Adipose tissue (tissue), 3 donors: ENCODE results near the gene KRTAP9-4. TPM values are rescaled to one million over a fixed set of nuclear protein-coding genes. Genes with fewer than 3 reads are reported as not detected.
"Not testable (repeated sequence)": the region's sequence is repeated elsewhere in the genome, so short reads cannot be mapped to it uniquely, and the experiment has no call there.

Experiments used
- H3K27ac ChIP-seq: one replicate; pipeline ENCODE4 v1.5.1; 2013; ENCODE audit warnings: low read depth, low read length
- WGBS, 3 donors: extraction: QIAGEN DNeasy Blood & Tissue Kit; methylation state at CpG; one replicate each; pipeline ENCODE4 v1.1.7; 2013; 5-methylcytosine and 5-hydroxymethylcytosine counted together
- polyA plus RNA-seq, 3 donors: library from polyadenylated mRNA; stranded (reverse); fragments of 200-250 nt; gene quantifications; one replicate each; pipeline ENCODE4 v1.2.3, GENCODE V29; 2013
- donor health status: healthy with polysubstance abuse.
- donor health status: Bipolar disorder and iron deficiency.
- donor health status: healthy.

KRTAP9-4 gene
- polyA plus RNA-seq, 3 donors: not detected

DNA sequence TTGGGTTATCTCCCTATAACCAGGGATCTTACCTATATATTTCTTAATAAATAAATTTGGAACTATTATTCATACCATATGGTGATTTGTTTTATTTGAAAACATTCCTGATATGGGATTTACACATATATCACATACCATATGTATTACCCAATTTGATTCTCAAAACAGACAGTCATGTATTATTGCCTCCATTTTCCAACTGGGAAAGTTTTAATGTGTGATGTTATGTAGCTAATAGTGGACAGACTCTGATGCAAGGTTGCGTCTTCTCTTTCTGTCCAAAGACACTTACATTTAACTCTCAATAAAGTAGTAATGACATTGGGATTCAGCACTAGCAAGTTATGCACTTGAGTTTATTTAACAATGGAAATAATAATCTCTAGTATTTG lies 6.8 kb downstream of the KRTAP9-4 start:
- WGBS, 3 donors: 90 to 100% (median 96%) methylated on average over 1 of the region's 1 CpG
- no peak overlapping the region for H3K27ac ChIP-seq

DNA sequence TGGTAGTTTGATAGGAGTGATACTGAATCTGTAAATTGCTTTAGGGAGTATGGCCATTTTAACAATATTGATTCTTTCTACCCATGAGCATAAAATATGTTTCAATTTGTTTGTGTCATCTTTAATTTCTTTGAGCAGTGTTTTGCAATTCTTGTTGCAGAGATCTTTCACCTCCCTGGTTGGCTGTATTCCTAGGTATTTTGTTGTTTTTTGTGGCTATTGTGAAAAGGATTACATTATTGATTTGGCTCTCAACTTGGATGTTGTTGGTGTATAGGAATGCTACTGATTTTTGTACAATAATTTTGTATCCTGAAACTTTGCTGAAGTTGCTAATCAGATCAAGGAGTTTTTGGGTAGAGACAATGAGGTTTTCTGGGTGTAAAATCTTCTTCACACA lies 8.9 kb downstream of the KRTAP9-4 start:
- no peak overlapping the region for H3K27ac ChIP-seq

GRCh38 chr17:41263212-41263611 lies 13.7 kb downstream of the KRTAP9-4 start:
- no peak overlapping the region for H3K27ac ChIP-seq
- 79 to 92% (median 88%) methylated on average over 2 of the region's 2 CpGs for WGBS, 3 donors

DNA sequence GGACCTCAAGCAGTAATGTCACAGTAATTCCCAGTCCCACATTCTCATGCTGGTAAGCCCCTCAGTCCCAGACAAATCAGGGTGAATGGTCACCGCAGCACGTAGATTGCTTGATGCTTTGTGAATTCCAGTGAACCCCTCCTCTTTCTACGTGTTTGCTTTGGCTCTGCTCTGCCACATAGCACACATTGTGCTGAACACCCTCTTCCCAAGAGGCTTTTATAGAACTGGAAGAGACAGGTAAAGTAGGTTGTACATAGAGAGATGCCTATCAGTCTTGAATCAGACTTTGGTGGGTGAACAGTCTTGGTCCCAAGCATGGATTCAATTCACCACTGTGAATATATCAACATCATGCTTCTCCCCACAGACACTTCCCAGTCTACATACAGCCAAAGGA lies 15.1 kb downstream of the KRTAP9-4 start:
- whole genome bisulfite sequencing, 3 donors: 52 to 90% (median 83%) methylated on average over 3 of the region's 3 CpGs
- H3K27ac ChIP-seq: no peak overlapping the region

- 23 to 44% (median 28%) methylated on average over 2 of the region's 2 CpGs for WGBS, 3 donors
- no peak within 1 kb of the TSS for H3K27ac ChIP-seq
Observed at GRCh38 chr17:41265078-41265477, 15.6 kb downstream of the KRTAP9-4 start, which contains the start of gene KRTAP9-6. Gene KRTAP9-6 (plus strand): TSS chr17:41265378. CDS start chr17:41265378, 0 bp downstream.

GRCh38 chr17:41267711-41268110 lies 18.2 kb downstream of the KRTAP9-4 start:
- WGBS, 3 donors: 76 to 84% methylated on average over 3 of the region's 3 CpGs; no CpG with 5 or more reads in 1 of the 3 donors
- no peak overlapping the region for H3K27ac ChIP-seq

GRCh38 chr17:41271323-41271722 lies 21.8 kb downstream of the KRTAP9-4 start:
- 50 to 63% methylated on average over 1 of the region's 1 CpG; no CpG with 5 or more reads in 1 of the 3 donors for WGBS, 3 donors
- not testable (repeated sequence) for H3K27ac ChIP-seq

GRCh38 chr17:41271858-41272257 lies 22.4 kb downstream of the KRTAP9-4 start:
- WGBS, 3 donors: 45 to 80% methylated on average over 1 of the region's 1 CpG; no CpG with 5 or more reads in 1 of the 3 donors
- H3K27ac ChIP-seq: no peak overlapping the region

DNA sequence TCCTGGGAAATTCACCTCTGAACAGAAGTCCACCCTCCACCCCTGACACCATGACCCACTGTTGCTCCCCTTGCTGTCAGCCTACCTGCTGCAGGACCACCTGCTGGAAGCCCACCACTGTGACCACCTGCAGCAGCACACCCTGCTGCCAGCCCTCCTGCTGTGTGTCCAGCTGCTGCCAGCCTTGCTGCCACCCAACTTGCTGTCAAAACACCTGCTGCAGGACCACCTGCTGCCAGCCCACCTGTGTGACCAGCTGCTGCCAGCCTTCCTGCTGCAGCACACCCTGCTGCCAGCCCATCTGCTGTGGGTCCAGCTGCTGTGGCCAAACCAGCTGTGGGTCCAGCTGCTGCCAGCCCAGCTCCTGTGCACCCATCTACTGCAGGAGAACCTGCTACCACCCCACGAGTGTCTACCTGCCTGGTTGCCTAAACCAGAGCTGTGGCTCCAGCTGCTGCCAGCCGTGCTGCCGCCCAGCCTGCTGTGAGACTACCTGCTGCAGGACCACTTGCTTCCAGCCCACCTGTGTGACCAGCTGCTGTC lies 26.2 kb downstream of the KRTAP9-4 start, which contains the start of gene KRTAP9-7:
KRTAP9-7 (plus strand) TSS at position 51 of the 543 bp plus-strand sequence; CDS start at position 51, 0 bp downstream.
- 71 to 91% (median 75%) methylated on average over 3 of the region's 3 CpGs for WGBS, 3 donors
- H3K27ac ChIP-seq: not testable (repeated sequence)

DNA sequence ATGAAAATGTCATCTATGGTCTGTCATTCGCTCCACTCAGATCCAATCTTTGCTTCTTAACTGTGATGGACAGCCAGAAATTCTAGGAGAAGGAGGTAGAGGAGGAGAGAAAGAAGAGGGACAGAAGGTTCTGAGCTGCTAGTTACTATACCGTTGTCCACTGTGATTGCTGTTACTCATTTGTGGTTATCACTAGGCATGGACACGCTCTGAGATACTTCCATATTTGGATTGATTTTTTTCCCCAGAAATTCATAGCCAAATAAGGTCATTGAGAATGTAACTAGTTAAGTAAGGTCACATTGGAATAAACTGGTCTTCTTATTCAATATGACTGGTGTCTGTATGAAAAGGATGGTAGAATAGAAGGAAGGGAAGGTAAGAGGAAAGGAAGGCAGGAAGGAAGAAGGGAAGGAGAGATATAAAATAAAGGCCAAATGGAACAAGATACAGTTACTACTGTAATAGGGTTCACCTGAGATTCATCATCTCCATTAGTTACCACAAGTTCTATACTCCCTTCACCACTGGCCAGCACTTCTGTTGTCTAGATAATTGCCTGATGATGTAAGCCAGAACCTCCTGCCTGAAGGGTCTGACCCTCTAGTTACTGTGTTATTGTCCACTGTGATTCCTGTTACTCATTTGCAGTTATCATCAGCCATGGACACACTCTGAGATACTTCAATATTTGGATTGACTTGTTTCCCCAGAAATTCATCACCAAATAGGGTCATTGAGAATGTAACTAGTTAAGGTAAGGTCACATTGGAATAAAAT lies 28.9 kb downstream of the KRTAP9-4 start:
- 80 to 90% (median 82%) methylated on average over 3 of the region's 3 CpGs for WGBS, 3 donors
- no peak overlapping the region for H3K27ac ChIP-seq

GRCh38 chr17:41284043-41284442 lies 34.6 kb downstream of the KRTAP9-4 start:
- no peak overlapping the region for H3K27ac ChIP-seq
- 37 to 48% (median 39%) methylated on average over 3 of the region's 3 CpGs for WGBS, 3 donors

DNA sequence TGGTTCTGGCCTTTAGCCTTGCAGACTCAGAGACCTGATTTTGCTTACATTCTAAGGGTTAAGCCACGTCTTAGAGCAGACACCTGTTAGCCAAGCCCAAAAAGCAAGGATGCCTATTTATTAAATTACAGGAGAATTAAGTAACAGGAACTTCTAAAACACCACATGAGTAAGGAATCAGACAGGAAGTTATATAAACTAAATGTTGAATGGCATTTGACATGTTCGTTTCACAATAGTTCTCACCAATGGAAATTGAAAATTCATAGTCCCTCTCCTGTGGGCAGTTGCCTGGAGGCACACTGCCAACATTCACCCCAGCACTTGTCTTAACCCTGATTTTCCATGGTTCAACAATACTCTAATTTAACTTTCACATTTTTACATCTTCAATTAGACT lies 35.1 kb downstream of the KRTAP9-4 start:
- 11 to 34% (median 12%) methylated on average over 2 of the region's 2 CpGs for WGBS, 3 donors
- H3K27ac ChIP-seq: no peak overlapping the region

- 48 to 68% (median 66%) methylated on average over 3 of the region's 3 CpGs for WGBS, 3 donors
- no peak overlapping the region for H3K27ac ChIP-seq
Observed at GRCh38 chr17:41287050-41287449, 37.6 kb downstream of the KRTAP9-4 start.

DNA sequence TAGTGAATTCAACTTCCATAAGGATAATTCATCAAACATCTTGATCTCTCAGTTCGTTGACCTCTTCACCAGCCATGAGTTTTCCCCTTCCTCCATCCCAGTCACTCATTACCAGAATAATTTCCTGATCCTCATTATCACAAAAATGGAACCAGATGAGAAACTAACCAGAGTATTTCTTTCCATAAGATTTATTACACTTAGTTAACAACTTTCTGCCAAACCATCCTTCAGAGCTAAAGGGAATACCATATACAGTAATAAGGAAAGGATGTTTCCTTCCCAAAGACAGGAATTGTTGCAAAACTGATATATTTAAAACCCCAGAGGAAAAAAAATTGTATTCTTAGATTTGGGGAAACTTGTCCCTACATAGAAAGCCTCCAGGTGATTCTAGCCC lies 44.5 kb downstream of the KRTAP9-4 start:
- 56 to 75% (median 70%) methylated on average over 1 of the region's 1 CpG for WGBS, 3 donors
- no peak overlapping the region for H3K27ac ChIP-seq

GRCh38 chr17:41296846-41297245 lies 47.4 kb downstream of the KRTAP9-4 start:
- H3K27ac ChIP-seq: no peak overlapping the region
- WGBS, 3 donors: 62 to 77% (median 63%) methylated on average over 1 of the region's 1 CpG

DNA sequence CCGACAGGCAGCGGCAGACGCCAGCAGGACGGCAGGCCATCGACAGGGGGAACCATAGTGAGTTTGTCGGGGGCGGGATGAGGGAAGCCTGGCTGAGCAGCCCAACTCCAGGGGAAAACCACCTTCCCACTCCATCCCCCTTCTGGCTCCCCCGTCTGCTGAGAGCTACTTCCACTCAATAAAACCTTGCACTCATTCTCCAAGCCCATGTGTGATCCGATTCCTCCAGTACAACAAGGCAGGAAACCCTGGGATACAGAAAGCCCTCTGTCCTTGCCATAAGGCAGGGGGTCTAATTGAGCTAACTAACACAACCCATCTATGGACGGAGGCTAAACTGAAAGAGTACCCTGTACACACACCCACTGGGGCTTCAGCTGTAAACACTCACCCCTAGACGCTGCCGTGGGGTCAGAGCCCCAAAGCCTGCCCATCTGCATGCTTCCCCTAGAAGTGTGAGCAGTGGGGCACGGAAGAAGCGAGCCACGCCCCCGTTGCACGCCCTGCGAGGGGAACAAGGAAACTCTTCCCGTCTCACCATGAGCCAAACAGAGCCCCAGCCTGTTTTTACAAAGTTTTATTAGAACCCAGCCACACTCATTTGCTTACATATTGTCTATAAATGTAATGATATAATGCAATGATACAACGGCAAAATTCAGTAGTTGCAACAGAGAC lies 49.1 kb downstream of the KRTAP9-4 start:
- H3K27ac ChIP-seq: no peak overlapping the region
- 76 to 91% (median 90%) methylated on average over 20 of the region's 20 CpGs for WGBS, 3 donors
